Measurements from ENCODE around the gene SLC66A1.
A peak's percentile ranks its signal among the peaks of the same experiment; 100 is the strongest.

The SLC66A1 gene

DNA sequence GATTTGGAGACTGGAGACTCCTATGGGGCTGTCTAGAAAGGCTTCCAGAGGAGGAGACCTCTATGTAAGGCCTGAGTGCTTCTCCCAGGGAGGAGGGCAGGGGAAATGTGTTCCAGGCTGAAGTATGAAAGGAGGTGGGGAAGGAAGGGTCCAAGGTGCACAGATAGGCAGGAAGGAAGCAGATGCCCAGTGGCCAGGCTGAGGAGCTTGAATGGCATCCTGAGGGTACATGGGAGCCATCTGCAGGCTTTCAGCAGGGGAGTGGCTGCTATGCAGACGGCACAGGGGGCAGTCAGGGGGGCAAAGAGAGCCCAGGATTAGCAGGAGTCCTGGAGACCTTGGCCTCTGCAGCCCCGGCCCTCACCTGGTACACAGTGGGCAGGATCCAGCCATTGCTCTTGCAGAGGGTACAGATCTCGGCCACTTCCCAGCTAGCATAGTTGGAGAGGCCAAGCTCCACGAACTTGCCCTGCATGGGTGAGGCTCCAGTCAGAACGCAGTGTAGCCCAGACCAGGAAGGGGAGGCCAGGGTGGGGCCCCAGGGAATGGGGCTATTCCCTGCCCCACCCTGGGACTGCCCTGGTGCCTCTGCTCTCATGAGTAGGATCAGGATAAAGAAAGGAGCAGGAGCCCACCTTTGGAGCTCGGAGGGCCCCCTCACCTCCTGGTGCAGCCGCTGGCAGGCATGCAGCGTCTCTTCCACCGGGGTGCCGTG is 4.2 kb upstream of the SLC66A1 start:
- peaks cover 57% of the 10 kb centered on the region for H3K36me3 ChIP-seq (ENCODE audit: insufficient read depth, low read length)
- no peaks in the 10 kb centered on the region for H3K4me1 ChIP-seq (ENCODE audit: insufficient read depth, low read length)
- no peak overlapping the region for H3K9ac ChIP-seq (ENCODE audit: low read depth, low read length)
- H3K27me3 ChIP-seq (ENCODE audit: insufficient read depth, low read length) = no peaks in the 10 kb centered on the region
- H3K9me3 ChIP-seq (ENCODE audit: insufficient read depth, low read depth, low read length) = no peaks in the 10 kb centered on the region
- no peak overlapping the region for H3K27ac ChIP-seq (ENCODE audit: low read depth, low read length)
- 95% methylated on average over 10 of the region's 10 CpGs for WGBS
- no peak overlapping the region for H3K4me3 ChIP-seq (ENCODE audit: low read length)

DNA sequence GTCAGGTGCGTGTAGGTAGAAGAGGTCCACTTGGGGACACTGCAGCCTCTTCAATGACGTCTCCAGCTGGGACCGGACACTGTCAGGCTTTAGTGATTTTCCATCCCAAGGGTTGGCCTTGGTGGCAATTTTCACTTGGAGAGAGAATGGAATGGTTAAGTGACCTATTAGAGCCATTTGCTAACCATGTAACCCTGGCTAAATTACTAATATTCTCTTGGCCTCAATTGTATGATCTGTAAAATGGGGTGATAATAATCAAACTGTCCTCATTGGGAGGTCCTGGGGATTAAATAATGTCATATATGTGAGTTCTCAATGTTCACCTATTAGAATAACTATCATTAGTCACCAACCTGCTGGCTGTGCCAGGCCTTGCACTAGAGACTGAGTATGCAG is 3.6 kb upstream of the SLC66A1 start:
- Histone ChIP-seq H3K36me3 (ENCODE audit: insufficient read depth, low read length) (peaks cover 51% of the 10 kb centered on the region), H3K9me3 (ENCODE audit: insufficient read depth, low read depth, low read length) (no peaks in the 10 kb centered on the region), H3K4me1 (ENCODE audit: insufficient read depth, low read length) (no peaks in the 10 kb centered on the region), H3K27me3 (ENCODE audit: insufficient read depth, low read length) (no peaks in the 10 kb centered on the region), H3K4me3 (ENCODE audit: low read length) (no peak overlapping the region), H3K9ac (ENCODE audit: low read depth, low read length) (no peak overlapping the region), H3K27ac (ENCODE audit: low read depth, low read length) (no peak overlapping the region)
- 81% methylated on average over 3 of the region's 3 CpGs for WGBS

DNA sequence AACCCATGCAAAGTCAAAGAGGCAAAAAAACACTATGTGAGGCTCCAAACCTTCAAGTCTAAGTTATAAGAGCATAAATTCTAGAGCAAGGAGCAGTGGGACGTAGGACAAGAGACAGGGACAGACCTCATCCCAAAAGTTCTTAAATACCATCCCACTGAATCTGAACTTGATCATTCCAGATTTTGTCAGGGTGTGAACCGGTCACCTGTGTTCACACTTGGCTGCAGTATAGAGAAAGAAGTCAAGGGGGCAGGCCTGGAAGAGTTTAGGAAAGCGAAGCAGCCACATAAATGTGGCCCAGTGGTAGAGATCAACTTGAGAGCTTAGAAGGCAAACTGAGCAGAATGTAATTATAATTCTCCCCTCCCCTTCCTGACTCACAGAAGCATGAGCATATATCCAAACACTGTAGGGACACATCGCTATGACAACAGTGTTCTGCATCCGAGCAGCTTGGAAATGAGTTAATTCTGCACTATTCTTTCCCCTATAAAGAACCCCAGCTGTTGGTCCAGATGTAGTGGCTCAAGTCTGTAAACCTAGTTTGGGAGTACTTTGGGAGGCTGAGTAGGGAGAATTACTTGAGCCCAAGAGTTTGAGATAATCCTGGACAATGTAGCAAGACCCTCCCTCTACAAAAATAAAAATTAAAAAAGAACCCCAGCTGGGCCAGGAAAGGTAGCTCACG is 2.9 kb upstream of the SLC66A1 start:
- no peaks in the 10 kb centered on the region for H3K27me3 ChIP-seq (ENCODE audit: insufficient read depth, low read length)
- no peak overlapping the region for H3K4me3 ChIP-seq (ENCODE audit: low read length)
- no peaks in the 10 kb centered on the region for H3K4me1 ChIP-seq (ENCODE audit: insufficient read depth, low read length)
- no peak overlapping the region for H3K9ac ChIP-seq (ENCODE audit: low read depth, low read length)
- 96% methylated on average over 5 of the region's 6 CpGs for WGBS
- H3K36me3 ChIP-seq (ENCODE audit: insufficient read depth, low read length) = peaks cover 45% of the 10 kb centered on the region
- H3K27ac ChIP-seq (ENCODE audit: low read depth, low read length) = no peak overlapping the region
- no peaks in the 10 kb centered on the region for H3K9me3 ChIP-seq (ENCODE audit: insufficient read depth, low read depth, low read length)

DNA sequence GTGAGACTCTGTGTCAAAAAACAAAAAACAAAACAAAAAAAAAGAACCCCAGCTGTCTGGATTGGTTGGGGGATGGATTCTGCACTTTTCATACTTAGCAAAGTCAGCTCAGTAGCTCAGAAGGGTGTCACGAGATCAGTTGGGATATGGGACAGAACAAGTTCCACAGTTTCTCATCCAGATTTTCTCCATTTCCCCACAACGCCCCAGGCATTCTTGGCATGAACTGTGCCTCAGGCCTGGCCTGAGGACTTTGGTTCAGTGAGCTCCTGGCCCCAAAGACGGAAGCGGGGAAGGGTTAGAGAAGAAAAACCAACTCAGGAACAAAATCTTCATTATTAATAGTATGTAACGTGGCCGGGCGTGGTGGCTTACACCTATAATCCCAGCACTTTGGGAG is 2.1 kb upstream of the SLC66A1 start:
- Histone ChIP-seq H3K4me1 (ENCODE audit: insufficient read depth, low read length) (no peaks in the 10 kb centered on the region), H3K9me3 (ENCODE audit: insufficient read depth, low read depth, low read length) (no peaks in the 10 kb centered on the region), H3K36me3 (ENCODE audit: insufficient read depth, low read length) (peaks cover 37% of the 10 kb centered on the region), H3K9ac (ENCODE audit: low read depth, low read length) (no peak overlapping the region), H3K27ac (ENCODE audit: low read depth, low read length) (no peak overlapping the region), H3K27me3 (ENCODE audit: insufficient read depth, low read length) (no peaks in the 10 kb centered on the region), H3K4me3 (ENCODE audit: low read length) (no peak overlapping the region)
- WGBS = 94% methylated on average over 7 of the region's 7 CpGs

DNA sequence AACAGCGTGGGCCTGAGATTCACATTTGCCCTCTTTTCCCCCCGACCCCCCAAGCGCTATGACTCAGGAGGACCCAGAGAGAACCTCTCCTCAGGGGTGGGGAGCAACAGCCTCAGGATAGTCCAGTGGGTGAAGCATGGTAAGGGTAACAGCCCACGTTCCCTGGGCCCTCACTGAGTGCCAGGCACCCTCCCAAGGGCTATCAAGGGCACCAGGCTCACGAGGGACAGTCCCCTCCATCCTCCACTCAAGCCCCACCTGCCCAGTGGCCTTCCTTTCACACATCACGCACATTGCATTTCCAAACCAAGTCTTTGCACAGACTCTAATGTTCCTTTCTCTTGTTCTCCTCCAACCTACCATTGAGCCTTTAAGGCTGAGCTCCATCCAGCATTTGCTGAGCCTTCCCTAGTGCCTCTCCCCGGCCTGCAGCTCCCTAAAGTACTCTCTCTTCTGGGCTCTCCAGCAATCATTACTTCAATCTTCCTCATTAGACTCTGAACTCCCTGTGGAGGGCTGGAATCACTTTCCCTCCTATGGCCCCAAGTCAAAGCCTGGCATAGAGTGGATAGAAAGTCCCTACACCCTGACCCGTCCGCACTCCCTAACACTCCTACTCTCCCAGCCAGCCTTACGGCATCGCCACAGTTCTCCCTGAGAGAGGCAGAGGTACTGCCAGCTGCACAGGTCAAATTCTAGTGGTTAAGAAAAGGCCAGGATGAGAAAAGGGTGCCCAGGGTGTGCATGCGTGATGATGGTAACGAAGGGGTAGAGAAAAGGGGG is 1.2 kb upstream of the SLC66A1 start:
- 61% methylated on average over 13 of the region's 13 CpGs for WGBS

DNA sequence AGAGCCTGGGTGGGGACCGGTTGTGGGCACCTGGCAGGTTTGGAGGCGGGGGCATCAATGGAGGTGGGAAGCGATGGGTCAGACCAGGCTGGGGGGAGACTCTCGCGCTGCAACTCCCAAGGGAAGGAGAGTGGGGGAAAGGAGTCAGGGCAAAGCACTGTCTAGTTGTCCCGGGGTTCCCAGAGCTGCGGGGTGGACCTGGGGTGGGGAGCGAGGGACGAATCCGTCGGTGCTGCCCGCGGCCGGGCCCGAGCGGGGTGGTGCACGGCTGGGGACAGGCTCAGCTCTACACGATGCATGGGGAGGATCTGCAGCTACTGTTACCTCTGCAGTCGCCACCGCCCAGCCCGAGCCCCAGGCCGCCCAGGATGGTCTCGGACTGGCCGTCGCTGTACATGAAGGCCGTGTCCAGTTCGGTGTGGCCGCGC is 609 bp upstream of the SLC66A1 start:
- Histone ChIP-seq H3K36me3 (ENCODE audit: insufficient read depth, low read length) (peaks cover 22% of the 10 kb centered on the region), H3K4me3 (ENCODE audit: low read length) (peak overlapping the region; percentile 81), H3K4me1 (ENCODE audit: insufficient read depth, low read length) (no peaks in the 10 kb centered on the region), H3K9ac (ENCODE audit: low read depth, low read length) (peak overlapping the region; percentile 88), H3K9me3 (ENCODE audit: insufficient read depth, low read depth, low read length) (no peaks in the 10 kb centered on the region), H3K27ac (ENCODE audit: low read depth, low read length) (peak overlapping the region; percentile 56), H3K27me3 (ENCODE audit: insufficient read depth, low read length) (no peaks in the 10 kb centered on the region)
- 1% methylated on average over 29 of the region's 29 CpGs for WGBS

More for the DNA sequence above, 1.2 kb upstream of the SLC66A1 start:
- H3K27me3 ChIP-seq (ENCODE audit: insufficient read depth, low read length) = no peaks in the 10 kb centered on the region
- H3K27ac ChIP-seq (ENCODE audit: low read depth, low read length) = no peak overlapping the region
- H3K9me3 ChIP-seq (ENCODE audit: insufficient read depth, low read depth, low read length) = no peaks in the 10 kb centered on the region
- no peaks in the 10 kb centered on the region for H3K4me1 ChIP-seq (ENCODE audit: insufficient read depth, low read length)
- peak overlapping the region; percentile 88 for H3K9ac ChIP-seq (ENCODE audit: low read depth, low read length)
- peak overlapping the region; percentile 81 for H3K4me3 ChIP-seq (ENCODE audit: low read length)
- H3K36me3 ChIP-seq (ENCODE audit: insufficient read depth, low read length) = peaks cover 28% of the 10 kb centered on the region

DNA sequence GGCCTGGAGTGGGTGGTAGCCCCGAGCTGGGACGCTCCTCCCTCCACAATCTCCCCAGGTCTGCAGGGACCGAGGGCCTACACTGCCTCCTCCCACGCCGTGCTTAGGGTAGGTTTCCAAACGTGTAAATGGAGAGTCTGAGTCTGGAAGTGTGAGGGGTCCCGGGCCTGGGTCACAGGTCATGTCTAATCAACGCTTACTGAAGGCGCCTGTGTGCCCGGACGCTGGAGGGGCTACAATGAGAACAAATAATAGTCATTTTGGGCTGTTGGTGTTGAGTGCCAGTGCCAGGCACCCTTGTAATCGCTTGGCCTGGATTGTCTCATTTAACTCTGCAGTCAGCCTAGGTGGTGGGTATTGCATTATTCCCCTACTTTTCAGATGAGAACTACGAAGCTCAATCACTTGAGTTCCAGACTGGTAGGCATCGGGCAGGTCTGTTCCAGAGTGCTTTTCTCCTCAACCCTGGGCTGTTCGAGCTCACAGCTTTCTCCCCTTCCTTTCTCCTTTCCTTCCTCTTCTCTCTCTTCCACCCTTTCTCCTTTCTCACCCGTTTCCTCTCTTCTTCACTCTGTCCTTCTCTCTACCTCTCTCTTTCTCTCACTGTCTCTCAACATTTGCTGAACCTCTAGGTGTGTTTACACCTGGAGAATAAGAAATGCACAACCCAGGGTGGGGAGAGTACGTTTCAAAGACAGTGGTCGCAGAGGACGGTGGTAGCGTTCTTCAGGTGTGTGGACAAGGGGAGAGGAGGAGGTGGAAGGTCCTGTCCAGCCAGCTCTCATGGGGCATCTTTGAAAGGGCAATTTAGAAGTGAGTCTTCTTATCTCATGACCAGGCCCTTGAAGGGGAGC is 883 bp downstream of the SLC66A1 start:
- peak overlapping the region; percentile 81 for H3K4me3 ChIP-seq (ENCODE audit: low read length)
- peaks cover 13% of the 10 kb centered on the region for H3K36me3 ChIP-seq (ENCODE audit: insufficient read depth, low read length)
- 52% methylated on average over 20 of the region's 20 CpGs for WGBS
- no peaks in the 10 kb centered on the region for H3K9me3 ChIP-seq (ENCODE audit: insufficient read depth, low read depth, low read length)
- no peak overlapping the region for H3K27ac ChIP-seq (ENCODE audit: low read depth, low read length)
- peak overlapping the region; percentile 91 for H3K9ac ChIP-seq (ENCODE audit: low read depth, low read length)
- 0 out of 2 replicates have a peak, but pooled peaks cover 4% of the 10 kb centered on the region for H3K4me1 ChIP-seq (ENCODE audit: insufficient read depth, low read length)
- no peaks in the 10 kb centered on the region for H3K27me3 ChIP-seq (ENCODE audit: insufficient read depth, low read length)

DNA sequence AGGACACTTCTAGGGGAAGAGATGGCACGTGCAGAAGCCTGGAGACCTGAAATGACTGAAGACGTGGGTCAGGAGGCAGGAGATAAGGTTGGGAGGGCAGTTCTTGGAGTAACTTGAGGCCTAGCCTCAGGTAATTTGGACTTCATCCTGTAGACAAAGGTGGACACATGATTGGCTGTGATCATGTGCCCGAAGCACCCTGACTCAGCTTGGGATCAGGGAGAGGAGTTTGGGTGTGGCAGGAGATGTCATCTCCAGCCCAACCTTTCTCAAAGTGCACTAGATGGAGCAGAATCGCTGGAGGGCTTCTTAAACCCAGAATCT is 1.5 kb downstream of the SLC66A1 start:
- H3K9me3 ChIP-seq (ENCODE audit: insufficient read depth, low read depth, low read length) = no peaks in the 10 kb centered on the region
- 93% methylated on average over 4 of the region's 4 CpGs for WGBS
- H3K4me1 ChIP-seq (ENCODE audit: insufficient read depth, low read length) = 0 out of 2 replicates have a peak, but pooled peaks cover 4% of the 10 kb centered on the region
- H3K27me3 ChIP-seq (ENCODE audit: insufficient read depth, low read length) = no peaks in the 10 kb centered on the region
- peaks cover 11% of the 10 kb centered on the region for H3K36me3 ChIP-seq (ENCODE audit: insufficient read depth, low read length)
- no peak overlapping the region for H3K9ac ChIP-seq (ENCODE audit: low read depth, low read length)
- no peak overlapping the region for H3K27ac ChIP-seq (ENCODE audit: low read depth, low read length)
- H3K4me3 ChIP-seq (ENCODE audit: low read length) = no peak overlapping the region

DNA sequence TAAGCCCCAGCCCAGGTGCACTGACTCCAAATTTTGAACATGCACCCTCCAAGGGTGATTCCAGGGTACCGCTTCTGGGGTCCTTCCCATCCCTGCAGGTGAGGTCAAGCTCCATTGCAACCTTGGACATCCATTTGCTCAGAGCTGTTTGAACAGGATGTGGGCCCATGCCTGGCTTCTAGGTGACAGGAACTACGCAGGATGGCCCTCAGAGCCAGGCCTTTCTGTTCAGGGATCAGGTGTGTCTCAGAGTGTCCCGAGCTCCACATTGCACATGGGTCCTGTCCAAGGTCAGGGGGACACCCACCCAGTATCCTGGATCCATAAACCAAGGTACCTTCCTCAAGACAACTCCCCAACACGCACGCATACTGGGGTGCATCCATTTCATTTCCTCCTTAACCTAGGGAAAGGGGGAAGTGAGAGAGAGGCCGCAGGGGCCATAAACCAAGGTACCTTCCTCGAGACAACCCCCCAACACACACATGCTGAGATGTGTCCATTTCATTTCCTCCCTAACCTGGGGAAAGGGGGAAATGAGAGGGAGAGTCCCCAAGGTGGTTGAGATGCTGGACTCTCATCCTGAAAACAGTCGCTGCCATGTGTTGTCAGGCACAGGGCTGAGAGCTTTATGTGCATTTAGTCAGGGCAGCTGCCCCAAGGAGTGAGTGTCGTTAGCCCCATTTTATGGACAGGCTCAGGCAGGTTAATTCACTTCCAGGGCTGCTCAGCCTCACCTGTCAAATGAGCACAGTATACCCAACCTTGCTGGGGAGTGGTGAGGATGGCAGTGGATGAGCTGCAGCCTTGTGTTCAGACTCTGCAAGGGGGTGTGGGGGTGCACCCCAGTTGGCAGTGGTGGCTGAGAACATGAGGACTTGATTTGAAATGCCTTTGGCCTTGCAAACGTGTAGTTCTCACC is 2.1 kb downstream of the SLC66A1 start:
- Histone ChIP-seq H3K9me3 (ENCODE audit: insufficient read depth, low read depth, low read length) (no peaks in the 10 kb centered on the region), H3K27ac (ENCODE audit: low read depth, low read length) (no peak overlapping the region), H3K9ac (ENCODE audit: low read depth, low read length) (no peak overlapping the region), H3K4me3 (ENCODE audit: low read length) (no peak overlapping the region), H3K27me3 (ENCODE audit: insufficient read depth, low read length) (no peaks in the 10 kb centered on the region), H3K4me1 (ENCODE audit: insufficient read depth, low read length) (0 out of 2 replicates have a peak, but pooled peaks cover 4% of the 10 kb centered on the region), H3K36me3 (ENCODE audit: insufficient read depth, low read length) (peaks cover 12% of the 10 kb centered on the region)
- 96% methylated on average over 7 of the region's 10 CpGs for WGBS

Measured in HUES64 (cell line).